Measurements from ENCODE around the gene MTMR3.

The MTMR3 gene

GRCh38 chr22:30001459-30001858, 118.5 kb downstream of the MTMR3 start:
- TF ChIP-seq CTCF (IDR thresholded peaks at IDR 0.05): no peak

GRCh38 chr22:30002861-30003486, 120.0 kb downstream of the MTMR3 start:
- TF ChIP-seq CTCF (IDR thresholded peaks at IDR 0.05): no peak

- TF ChIP-seq CTCF (IDR thresholded peaks at IDR 0.05): no peak
These were observed 121.1 kb downstream of the MTMR3 start for GRCh38 chr22:30004101-30004500.

GRCh38 chr22:30004694-30005093, 121.7 kb downstream of the MTMR3 start:
- no peak for TF ChIP-seq CTCF (IDR thresholded peaks at IDR 0.05)

- TF ChIP-seq CTCF (IDR thresholded peaks at IDR 0.05): peak; percentile 98
These were observed 122.4 kb downstream of the MTMR3 start for GRCh38 chr22:30005213-30005857.

GRCh38 chr22:30007361-30007760, 124.4 kb downstream of the MTMR3 start:
- TF ChIP-seq CTCF (IDR thresholded peaks at IDR 0.05): no peak

- TF ChIP-seq CTCF (IDR thresholded peaks at IDR 0.05): no peak
These were observed 125.4 kb downstream of the MTMR3 start for GRCh38 chr22:30008401-30008800.

Data from LNCAP (cell line).